Anterior cingulate cortex (tissue), 58 donors: ENCODE measurements around the gene CHPT1.
"Not testable (repeated sequence)": the region's sequence is repeated elsewhere in the genome, so short reads cannot be mapped to it uniquely, and the experiment has no call there.

Experiments used
- DNase-seq, 58 donors: peaks; one replicate each; lab custom pipeline; 2025; lab: John Stamatoyannopoulos, UW

Gene CHPT1

GRCh38 chr12:101697197-101697929 is at the start of gene CHPT1:
Gene CHPT1 (plus strand): TSS chr12:101697640. CDS start chr12:101697862, 222 bp downstream.
- peak in 52 of 58 donors; percentile 26 to 76 (median 54) for DNase-seq

GRCh38 chr12:101647711-101648110 is 49.7 kb upstream of the CHPT1 start:
- no peak for DNase-seq

GRCh38 chr12:101648195-101648594 is 49.2 kb upstream of the CHPT1 start:
- DNase-seq = no peak

- no peak for DNase-seq
These were observed 46.9 kb upstream of the CHPT1 start for GRCh38 chr12:101650346-101651117.

- DNase-seq = no peak
These were observed 44.4 kb upstream of the CHPT1 start for GRCh38 chr12:101653030-101653429.

- no peak for DNase-seq
These were observed 43.9 kb upstream of the CHPT1 start for GRCh38 chr12:101653503-101653902.

- DNase-seq = no peak
These were observed 43.0 kb upstream of the CHPT1 start for GRCh38 chr12:101654442-101654841.

- DNase-seq = no peak
These were observed 42.0 kb upstream of the CHPT1 start for GRCh38 chr12:101655393-101655792.

- not testable (repeated sequence) for DNase-seq
These were observed 36.8 kb upstream of the CHPT1 start for GRCh38 chr12:101660662-101661061.

GRCh38 chr12:101663298-101663697 is 34.1 kb upstream of the CHPT1 start:
- DNase-seq = no peak

- no peak for DNase-seq
These were observed 32.4 kb upstream of the CHPT1 start for GRCh38 chr12:101664992-101665391.

GRCh38 chr12:101666052-101666728 is 31.2 kb upstream of the CHPT1 start:
- peak in 31 of 58 donors; percentile 9 to 81 (median 37) for DNase-seq

GRCh38 chr12:101667591-101667990 is 29.8 kb upstream of the CHPT1 start:
- DNase-seq = no peak

- no peak for DNase-seq
These were observed 27.3 kb upstream of the CHPT1 start for GRCh38 chr12:101670007-101670671.

- DNase-seq = peak in 12 of 58 donors; percentile 2 to 25 (median 8)
These were observed 26.2 kb upstream of the CHPT1 start for GRCh38 chr12:101671157-101671791.

GRCh38 chr12:101671833-101672232 is 25.6 kb upstream of the CHPT1 start:
- DNase-seq = no peak

GRCh38 chr12:101675555-101675954 is 21.9 kb upstream of the CHPT1 start:
- DNase-seq = no peak

GRCh38 chr12:101676497-101676896 is 20.9 kb upstream of the CHPT1 start:
- DNase-seq = not testable (repeated sequence)

- no peak for DNase-seq
These were observed 19.4 kb upstream of the CHPT1 start for GRCh38 chr12:101678081-101678480.

- peak in 1 of 58 donors; percentile 26 for DNase-seq
These were observed 17.2 kb upstream of the CHPT1 start for GRCh38 chr12:101680240-101680639.
